Measurements from ENCODE around the gene SARDH.

Gene SARDH

GRCh38 chr9:133661846-133662540, 76.2 kb downstream of the SARDH start:
- no peak for DNase-seq

GRCh38 chr9:133659516-133659915, 78.6 kb downstream of the SARDH start:
- no peak for DNase-seq

- DNase-seq, result peak; percentile 67
Measured at GRCh38 chr9:133658442-133659431, 79.4 kb downstream of the SARDH start.

GRCh38 chr9:133657120-133657661, 81.0 kb downstream of the SARDH start:
- peak; percentile 85 for DNase-seq

- peak; percentile 78 for DNase-seq
Measured at GRCh38 chr9:133656211-133657119, 81.7 kb downstream of the SARDH start.

GRCh38 chr9:133655701-133656100, 82.5 kb downstream of the SARDH start:
- no peak for DNase-seq

- no peak for DNase-seq
Measured at GRCh38 chr9:133654736-133655657, 83.2 kb downstream of the SARDH start.

GRCh38 chr9:133653638-133654037, 84.5 kb downstream of the SARDH start:
- DNase-seq, result no peak

GRCh38 chr9:133650026-133650425, 88.1 kb downstream of the SARDH start:
- DNase-seq, result no peak

- no peak for DNase-seq
Measured at GRCh38 chr9:133649194-133649593, 89.0 kb downstream of the SARDH start.

- no peak for DNase-seq
Measured at GRCh38 chr9:133647765-133648469, 90.2 kb downstream of the SARDH start.

GRCh38 chr9:133647148-133647547, 91.0 kb downstream of the SARDH start:
- no peak for DNase-seq

GRCh38 chr9:133645021-133645765, 93.0 kb downstream of the SARDH start:
- peak; percentile 58 for DNase-seq

GRCh38 chr9:133643978-133644760, 94.0 kb downstream of the SARDH start:
- no peak for DNase-seq

- no peak for DNase-seq
Measured at GRCh38 chr9:133643362-133643755, 94.8 kb downstream of the SARDH start.

GRCh38 chr9:133642708-133643361, 95.3 kb downstream of the SARDH start:
- DNase-seq, result no peak

GRCh38 chr9:133641861-133642595, 96.1 kb downstream of the SARDH start:
- no peak for DNase-seq

GRCh38 chr9:133641396-133641655, 96.8 kb downstream of the SARDH start:
- no peak for DNase-seq

All from NCI-H2107 (cell line).